HG02642 (cell line): ENCODE data around the gene NPC1L1.

Experiments
- ATAC-seq: cut with Tn5 transposase; IDR thresholded peaks from one replicate; pipeline ENCODE4 v1.9.1; 2021; ENCODE audit warnings: mild to moderate bottlenecking; ENCODE audit not compliant: unreplicated experiment, poor library complexity

Gene NPC1L1

DNA sequence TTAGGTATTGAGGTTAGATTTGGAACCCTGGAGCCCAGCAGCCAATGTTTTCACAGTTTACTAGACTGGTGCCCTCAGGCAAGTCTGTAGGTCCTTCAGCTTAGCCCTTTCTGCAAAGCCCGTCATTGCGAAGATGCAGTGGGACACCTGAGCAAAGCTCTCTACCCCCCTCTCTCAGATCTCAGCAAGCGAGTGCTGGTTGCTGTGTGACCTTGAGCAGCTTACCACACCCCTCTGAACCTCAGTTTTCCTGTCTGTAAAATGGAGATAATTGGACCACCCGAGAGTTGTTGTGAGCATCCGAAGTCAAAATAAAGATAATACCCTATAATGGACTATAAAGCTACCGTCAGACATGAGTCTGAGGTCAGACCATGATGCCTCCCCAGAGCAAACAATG is 3.7 kb downstream of the NPC1L1 start:
- no peak for ATAC-seq

DNA sequence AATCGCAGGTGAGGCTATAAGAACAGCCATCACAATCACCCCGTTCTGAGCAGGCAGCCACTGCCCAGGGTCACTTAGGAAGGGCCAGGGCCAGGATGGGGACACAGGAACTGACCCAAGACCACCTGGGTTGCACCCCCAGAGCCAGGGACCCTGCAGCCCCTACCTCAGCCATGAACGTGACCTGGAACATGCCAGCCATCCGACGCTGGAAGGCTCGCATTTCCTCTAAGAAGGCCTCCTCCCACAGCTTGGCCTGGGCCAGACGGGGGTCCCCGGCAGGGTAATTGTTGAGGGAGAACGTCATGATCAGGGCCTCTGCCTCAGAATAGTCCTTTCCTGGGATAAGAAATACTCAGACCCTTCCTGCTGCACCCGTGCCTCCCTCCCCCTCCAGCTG is 5.0 kb downstream of the NPC1L1 start:
- no peak for ATAC-seq

- no peak for ATAC-seq
Measured at GRCh38 chr7:44535348-44536064, 5.6 kb downstream of the NPC1L1 start.

DNA sequence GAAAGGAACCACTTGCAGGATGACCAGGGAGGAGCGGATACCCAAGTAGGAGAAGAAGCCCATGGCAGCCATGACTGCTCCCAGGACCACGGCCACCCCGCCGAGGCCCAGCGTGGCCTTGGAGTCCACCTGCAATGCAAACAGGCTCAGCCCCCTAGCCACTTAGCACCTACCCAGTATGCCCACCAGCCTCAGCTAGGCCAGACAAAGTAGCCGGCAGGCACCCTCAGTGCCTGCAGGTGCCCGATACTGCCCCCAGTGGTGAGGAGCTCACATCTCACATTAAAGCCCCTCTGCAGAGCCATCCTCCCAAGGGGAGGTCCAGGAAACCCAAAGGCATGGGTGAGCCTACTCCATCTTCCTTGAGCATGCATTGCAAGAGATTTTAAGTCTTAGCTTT is 6.6 kb downstream of the NPC1L1 start:
- no peak for ATAC-seq

- no peak for ATAC-seq
Measured at GRCh38 chr7:44534087-44534486, 7.0 kb downstream of the NPC1L1 start.

DNA sequence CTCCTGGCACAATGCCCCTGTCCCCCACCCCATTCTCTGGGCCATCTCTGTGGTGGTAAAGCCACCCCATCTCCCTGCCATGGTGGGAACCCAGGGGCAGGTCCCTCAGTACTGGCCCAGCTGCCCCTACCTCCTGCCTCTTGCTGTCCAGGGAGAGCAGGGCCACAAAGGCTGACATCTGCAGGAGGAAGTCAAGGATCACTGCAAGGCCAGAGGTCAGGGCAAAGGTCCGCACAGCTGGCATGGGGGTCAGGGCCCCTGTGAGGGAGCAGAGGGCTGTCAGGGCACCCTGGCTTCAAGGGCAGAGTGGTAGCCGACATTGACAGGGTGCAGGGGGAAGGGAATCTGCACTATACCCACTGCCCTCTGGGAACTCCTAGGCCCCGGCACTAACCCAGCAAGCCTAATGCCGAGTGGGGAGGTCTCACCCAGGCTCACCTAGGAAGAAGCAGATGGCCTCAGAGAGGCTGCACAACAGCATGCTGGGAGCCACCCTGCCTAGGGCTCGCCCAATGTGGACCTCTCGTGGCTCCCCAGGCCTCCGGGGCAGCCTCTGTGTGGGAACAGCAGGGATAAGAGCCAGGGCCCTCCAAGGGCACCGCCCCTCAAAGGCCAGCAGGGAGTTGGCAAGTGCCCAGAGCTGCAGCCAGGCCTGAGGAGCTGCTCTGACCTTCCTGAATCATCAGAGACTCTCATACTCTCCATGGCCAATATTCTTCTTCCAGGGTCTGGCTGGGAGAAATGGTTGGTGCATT is 7.7 kb downstream of the NPC1L1 start:
- ATAC-seq, result no peak

GRCh38 chr7:44531421-44532380 is 9.4 kb downstream of the NPC1L1 start:
- ATAC-seq, result no peak

GRCh38 chr7:44530990-44531389 is 10.1 kb downstream of the NPC1L1 start:
- no peak for ATAC-seq

GRCh38 chr7:44524811-44525388 is 16.2 kb downstream of the NPC1L1 start:
- no peak for ATAC-seq

DNA sequence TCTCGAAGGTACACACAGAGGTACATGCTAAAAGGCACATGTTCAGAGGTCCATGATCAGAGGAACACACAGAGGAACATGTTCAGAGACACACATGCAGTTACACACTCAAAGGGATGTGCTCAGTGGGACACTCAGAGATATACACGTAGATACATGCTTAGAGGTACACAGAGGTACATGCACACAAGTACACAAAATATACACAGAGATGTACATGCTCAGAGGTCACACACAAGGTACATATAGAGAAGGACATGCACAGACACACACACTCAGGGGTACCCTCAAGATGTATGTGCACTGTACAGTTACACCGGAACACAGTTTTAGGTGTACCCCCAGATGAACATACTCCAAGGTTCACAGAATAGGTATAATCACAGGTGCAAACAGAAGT is 18.8 kb downstream of the NPC1L1 start:
- ATAC-seq, result no peak

- ATAC-seq, result no peak
Measured at GRCh38 chr7:44521347-44522095, 19.6 kb downstream of the NPC1L1 start.

GRCh38 chr7:44520574-44520973 is 20.6 kb downstream of the NPC1L1 start:
- ATAC-seq, result no peak

DNA sequence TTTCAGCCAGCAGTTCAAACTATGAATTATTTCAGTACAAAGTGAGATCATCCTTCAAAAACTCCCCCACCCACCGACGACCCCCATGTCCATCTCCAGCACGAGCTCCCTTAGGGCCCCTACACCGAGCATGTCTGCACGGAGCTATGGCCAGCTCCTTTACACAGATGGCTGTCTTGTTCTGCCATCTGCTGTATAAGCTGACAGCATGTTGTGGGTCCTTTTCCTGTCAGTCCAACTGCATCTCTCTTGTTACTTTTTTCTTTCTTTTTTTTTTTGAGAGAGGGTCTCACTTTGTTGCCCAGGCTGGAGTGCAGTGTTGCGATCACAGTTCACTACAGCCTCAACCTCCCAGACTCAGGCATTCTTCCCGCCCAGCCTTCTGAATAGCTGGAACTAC is 21.6 kb downstream of the NPC1L1 start:
- ATAC-seq, result no peak

GRCh38 chr7:44518761-44519160 is 22.4 kb downstream of the NPC1L1 start:
- ATAC-seq, result no peak

DNA sequence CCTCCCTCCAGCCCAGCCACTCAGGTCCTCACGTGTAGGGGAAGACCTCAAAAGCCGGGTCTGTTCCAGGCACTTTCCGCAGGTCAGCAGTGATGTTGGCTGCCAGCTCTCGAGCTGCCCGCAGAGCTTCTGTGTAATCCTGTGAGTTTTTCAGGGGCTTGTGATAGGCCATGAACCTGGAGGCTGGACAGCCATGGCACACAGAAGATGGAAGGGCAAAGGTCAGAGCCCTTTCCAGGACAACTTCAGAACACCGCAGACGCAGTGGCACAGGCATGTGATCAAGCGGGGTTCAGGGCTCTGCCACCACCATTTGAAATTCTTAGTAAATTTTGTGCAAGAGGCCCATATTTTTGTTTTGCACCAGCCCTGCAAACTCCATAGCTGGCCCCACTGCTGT is 24.0 kb downstream of the NPC1L1 start:
- no peak for ATAC-seq

DNA sequence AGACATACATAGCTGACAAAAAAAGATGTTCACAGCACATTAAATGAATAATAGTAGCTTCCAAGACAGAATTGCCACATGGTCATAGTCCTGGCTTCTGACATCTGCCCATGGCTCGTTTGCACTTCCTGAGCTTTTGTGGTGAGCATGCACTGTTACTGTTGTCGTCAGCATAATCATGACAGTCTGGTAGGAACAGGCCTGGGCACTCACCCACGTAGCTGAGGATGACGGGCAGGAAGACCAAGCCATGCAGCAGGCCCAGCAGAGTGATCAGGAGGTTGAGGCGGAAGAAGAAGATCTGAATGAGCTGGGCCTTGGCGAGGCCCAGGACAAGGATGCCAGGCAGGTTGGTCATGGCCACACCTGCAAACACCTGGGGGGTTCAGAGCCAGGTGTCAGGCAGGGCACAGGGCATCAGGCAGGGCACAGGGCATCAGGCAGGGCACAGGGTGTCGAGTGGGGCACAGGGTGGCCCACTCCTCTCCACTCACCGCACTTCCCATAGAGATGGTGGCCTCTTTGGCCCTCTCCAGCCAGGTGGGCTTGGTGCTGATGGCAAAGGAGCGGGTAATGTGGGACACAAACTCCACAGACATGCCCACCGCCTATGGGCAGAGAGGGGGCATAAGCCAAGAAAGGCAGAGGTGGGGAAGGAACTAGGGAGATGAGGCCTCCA is 25.4 kb downstream of the NPC1L1 start:
- ATAC-seq, result no peak

- ATAC-seq, result no peak
Measured at GRCh38 chr7:44512736-44513135, 28.4 kb downstream of the NPC1L1 start.

GRCh38 chr7:44511863-44512468 is 29.2 kb downstream of the NPC1L1 start:
- no peak for ATAC-seq

DNA sequence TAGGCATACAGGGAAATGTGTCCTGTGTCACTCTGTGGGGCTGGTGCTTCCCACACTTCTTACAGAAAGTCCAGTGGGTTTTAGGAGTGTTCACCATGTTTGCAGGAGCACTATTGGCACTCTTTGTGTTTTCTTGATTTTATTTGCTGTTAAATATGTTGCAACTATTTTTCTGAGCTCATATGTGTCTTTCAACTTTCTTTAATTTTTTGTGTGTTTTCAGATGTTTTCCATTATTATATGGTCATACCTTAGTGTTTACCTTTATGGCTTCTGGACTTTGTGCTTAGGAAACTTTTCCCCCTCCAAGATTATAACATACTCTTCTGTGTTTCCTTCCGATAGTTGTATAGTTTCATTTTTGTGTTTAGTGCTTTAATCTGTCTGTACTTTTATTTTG is 29.9 kb downstream of the NPC1L1 start:
- no peak for ATAC-seq
